Stimulated activated CD4-positive, alpha-beta T cell treated with anti-CD3 and anti-CD28 coated beads, TNF-alpha, amount 100 ng/mL, for 1 hour (primary cell): Measurements from ENCODE around the gene RRP9.
"Not testable (repeated sequence)": the region's sequence is repeated elsewhere in the genome, so short reads cannot be mapped to it uniquely, and the experiment has no call there.

Source experiments
- DNase-seq, 3 donors: peaks; one replicate each; pipeline ENCODE4 v3.0.0-alpha.2; 2020; ENCODE audit warnings: low read depth in 3 of 3, low spot score in 1 of 3

RRP9 gene, protein sequence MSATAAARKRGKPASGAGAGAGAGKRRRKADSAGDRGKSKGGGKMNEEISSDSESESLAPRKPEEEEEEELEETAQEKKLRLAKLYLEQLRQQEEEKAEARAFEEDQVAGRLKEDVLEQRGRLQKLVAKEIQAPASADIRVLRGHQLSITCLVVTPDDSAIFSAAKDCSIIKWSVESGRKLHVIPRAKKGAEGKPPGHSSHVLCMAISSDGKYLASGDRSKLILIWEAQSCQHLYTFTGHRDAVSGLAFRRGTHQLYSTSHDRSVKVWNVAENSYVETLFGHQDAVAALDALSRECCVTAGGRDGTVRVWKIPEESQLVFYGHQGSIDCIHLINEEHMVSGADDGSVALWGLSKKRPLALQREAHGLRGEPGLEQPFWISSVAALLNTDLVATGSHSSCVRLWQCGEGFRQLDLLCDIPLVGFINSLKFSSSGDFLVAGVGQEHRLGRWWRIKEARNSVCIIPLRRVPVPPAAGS

DNA sequence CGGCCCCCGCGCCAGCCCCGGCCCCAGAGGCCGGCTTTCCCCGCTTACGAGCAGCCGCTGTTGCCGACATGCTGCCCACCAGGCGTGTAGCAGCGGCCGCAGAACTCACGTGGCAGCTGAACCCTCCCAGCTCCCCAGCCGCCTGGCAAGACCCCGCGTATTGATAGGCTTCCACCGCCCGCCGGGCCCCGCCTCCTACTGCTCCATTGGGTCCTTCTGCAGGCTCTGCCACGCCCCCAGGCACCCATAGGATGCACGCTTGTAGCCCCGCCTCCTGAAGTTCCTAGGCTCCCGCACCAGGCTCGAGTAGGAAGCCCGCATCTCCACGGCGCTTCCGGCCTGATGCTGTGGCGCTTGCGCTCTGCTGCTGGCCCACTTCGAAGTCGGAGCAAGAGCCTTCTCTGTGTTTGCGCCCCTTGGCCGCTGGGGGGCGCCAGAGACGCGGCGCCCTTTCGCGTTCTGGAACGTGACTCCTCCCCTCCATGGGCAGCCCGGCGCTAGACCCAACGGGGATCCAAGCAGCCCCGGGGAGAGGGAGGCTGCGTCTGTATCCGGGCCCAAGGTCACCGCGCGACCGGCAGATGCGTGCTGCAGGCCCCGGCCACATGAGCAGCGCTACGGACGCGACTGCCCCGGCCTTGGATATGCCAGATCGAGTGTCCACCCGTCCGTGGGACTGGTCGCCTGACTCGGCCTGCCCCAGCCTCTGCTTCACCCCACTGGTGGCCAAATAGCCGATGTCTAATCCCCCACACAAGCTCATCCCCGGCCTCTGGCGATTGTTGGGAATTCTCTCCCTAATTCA lies at the start of gene RRP9, which contains the start of gene PARP3:
TSS of gene RRP9 (minus strand) at position 107 of the 805 bp plus-strand sequence. CDS start at position 70, 37 bp downstream.
TSS of gene PARP3 (plus strand) at position 566 of the 805 bp plus-strand sequence. CDS start 993 bp downstream, outside the sequence.
- DNase-seq = peak; percentile 97 to 99 (median 98)

DNA sequence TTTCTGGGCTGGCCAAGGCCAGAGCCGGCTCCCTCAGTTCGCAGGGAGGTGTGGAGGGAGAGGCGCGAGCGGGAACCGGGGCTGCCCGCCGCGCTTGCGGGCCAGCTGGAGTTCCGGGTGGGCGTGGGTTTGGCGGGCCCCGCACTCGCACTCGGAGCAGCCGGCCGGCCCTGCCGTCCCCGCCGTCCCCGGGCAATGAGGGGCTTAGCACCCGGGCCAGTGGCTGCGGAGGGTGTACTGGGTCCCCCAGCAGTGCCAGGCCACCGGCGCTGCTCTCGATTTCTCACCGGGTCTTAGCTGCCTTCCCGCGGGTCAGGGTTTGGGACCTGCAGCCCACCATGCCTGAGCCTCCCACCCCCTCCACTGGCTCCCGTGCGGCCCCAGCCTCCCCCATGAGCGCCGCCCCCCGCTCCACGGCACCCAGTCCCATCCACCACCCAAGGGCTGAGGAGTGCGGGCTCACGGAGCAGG lies 48.8 kb upstream of the RRP9 start:
- DNase-seq = not testable (repeated sequence)

DNA sequence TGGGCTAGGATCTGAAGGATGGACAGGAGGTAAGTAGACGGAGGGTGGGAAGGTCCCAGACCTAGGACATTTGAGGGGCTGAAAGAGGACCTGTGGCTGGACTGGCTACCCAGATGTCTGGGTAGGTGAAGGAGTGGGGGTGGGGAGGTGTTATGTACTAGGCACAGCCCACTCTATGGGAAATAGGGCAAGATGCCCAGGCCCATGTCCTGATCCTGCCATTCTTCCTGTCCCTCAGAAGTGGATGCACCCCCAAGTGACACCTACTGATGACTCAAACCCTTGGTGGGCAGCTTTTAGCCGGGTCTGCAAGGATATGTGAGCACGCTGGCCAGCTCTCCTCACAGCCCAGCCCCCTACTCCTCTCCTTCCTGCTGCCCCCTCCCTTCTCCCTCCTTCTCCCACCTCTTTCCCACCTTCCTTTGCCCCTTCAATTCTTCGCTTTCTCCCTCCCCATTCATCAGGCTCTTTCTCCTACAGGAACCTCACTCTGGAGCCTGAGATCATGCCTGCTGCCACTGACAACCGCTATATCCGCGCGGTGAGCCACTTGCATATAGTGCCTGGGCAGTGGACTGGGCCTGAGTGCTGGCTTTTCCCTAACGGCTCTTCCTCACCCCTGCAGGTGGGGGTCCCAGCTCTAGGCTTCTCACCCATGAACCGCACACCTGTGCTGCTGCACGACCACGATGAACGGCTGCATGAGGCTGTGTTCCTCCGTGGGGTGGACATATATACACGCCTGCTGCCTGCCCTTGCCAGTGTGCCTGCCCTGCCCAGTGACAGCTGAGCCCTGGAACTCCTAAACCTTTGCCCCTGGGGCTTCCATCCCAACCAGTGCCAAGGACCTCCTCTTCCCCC lies 46.8 kb upstream of the RRP9 start:
- DNase-seq = no peak

DNA sequence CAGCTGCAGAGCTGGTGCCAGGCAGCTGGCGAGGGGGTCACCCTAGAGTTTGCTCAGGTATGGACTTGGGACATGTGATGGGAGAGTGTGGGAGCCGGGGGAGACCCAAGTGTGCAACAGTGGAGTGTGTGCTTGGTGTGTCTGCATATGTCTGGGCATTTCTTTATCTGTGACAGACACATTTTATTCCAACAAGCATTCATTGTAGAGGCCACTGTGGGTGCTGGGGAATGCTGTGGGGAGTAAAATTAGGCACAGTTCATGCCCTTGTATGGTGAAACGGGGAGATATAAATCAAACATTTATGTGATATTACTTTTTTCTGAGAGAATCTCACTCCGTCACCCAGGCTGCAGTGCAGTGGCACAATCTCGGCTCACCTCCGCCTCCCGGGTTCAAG lies 45.9 kb upstream of the RRP9 start:
- no peak for DNase-seq

- DNase-seq = no peak
Observed at GRCh38 chr3:51986010-51986947, 44.6 kb upstream of the RRP9 start.

GRCh38 chr3:51985063-51985462 lies 43.4 kb upstream of the RRP9 start:
- no peak for DNase-seq

DNA sequence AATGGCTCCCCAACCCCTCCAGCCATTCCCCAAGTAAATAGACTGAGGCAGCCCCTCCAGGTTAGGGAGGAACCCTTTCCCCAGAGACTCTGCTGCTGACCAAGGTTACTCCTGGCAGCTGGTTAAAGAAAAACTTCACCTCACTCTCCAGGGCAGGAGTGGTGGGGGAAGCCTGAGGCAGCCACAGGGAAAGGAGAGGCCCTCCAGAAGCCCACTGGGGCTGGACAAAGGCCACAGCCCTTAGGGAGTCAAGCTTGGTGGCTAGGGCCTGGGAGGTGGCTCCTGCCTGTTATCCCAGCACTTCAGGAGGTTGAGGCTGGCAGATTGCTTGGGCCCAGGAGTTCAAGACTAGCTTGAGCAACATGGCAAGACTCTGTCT lies 42.6 kb upstream of the RRP9 start:
- DNase-seq = no peak

DNA sequence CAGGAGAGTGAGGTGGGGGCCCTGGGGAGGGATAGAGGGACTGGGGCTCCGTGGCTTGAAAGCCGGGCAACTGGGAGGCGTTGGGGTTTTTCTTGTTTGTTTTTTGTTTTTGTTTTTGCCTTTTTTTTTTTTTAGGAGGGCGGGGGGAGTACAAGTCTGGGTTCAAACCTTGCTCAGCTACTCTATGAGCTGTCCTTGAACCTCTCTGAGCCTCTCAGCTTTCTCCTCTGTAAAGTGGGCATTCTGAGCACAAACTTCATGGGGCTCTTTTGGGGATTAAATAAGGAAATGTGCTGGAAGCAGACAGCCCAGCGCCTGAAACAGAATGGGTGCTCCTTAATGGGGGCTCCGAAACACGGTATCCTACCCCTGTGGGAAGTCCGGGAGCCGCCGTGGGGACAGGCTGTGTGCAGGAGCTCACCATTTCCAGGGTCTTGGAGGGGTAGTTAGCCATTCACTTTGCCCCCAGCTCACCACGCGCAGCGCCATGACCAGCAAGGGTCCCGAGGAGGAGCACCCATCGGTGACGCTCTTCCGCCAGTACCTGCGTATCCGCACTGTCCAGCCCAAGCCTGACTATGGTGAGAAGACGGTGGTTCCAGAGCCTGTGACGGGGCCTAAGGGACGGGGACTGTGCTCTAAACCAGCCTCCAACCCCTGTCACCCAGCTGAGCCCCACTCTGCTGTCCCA lies 42.0 kb upstream of the RRP9 start:
- no peak for DNase-seq

- DNase-seq = peak in 2 of 3 donors; percentile 19 to 61
Observed at GRCh38 chr3:51982838-51983577, 41.3 kb upstream of the RRP9 start, which contains the start of gene ACY1. ACY1 (plus strand) TSS chr3:51983535; CDS start chr3:51984065, 530 bp downstream.

GRCh38 chr3:51982352-51982837 lies 40.7 kb upstream of the RRP9 start:
- no peak for DNase-seq

GRCh38 chr3:51980253-51980652 lies 38.5 kb upstream of the RRP9 start:
- DNase-seq = no peak

DNA sequence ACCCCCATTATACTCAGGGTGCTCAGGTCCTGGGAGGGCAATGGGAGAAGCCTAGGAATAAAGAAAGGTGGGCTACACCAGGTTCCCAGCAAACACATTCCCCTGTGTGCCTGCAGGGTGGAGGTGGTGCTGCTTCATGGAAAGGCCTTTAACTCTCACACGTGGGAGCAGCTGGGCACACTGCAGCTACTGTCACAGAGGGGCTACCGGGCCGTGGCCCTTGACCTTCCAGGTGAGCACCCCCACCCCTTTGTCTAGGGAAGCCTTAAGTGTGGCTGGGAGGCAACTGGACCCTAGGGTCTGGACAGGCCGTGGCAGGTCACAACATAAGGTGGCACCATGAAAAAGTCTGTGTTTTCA lies 36.4 kb upstream of the RRP9 start:
- DNase-seq = no peak

DNA sequence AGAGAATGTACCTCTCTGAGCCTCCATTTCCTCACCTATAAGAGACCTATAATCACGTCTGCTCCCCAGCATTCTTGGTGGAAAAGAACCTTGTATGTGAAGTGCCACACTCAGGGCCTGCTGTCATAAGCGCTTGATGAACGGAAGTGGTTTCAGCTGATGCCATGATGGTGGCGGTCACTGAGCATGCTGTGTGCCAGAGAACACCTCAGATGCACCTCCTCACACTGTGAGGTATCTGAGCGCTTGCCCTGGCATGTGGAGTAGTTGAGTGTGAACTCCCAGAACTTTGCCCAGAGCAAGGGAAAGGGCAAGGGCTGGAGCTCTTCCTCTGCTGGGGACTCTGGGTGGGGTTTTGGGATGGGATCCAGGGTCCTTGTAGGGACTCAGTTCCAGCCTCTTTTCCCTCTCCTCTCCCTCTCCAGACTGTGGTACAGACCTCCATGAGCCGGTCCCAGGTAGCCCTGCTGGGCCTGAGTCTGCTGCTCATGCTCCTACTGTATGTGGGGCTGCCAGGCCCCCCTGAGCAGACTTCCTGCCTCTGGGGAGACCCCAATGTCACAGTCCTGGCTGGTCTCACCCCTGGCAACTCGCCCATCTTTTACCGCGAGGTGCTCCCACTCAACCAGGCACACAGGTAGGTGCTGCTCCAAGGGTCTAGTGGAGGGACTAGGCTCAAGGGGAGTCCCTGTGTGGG lies 35.9 kb upstream of the RRP9 start:
- DNase-seq = no peak

DNA sequence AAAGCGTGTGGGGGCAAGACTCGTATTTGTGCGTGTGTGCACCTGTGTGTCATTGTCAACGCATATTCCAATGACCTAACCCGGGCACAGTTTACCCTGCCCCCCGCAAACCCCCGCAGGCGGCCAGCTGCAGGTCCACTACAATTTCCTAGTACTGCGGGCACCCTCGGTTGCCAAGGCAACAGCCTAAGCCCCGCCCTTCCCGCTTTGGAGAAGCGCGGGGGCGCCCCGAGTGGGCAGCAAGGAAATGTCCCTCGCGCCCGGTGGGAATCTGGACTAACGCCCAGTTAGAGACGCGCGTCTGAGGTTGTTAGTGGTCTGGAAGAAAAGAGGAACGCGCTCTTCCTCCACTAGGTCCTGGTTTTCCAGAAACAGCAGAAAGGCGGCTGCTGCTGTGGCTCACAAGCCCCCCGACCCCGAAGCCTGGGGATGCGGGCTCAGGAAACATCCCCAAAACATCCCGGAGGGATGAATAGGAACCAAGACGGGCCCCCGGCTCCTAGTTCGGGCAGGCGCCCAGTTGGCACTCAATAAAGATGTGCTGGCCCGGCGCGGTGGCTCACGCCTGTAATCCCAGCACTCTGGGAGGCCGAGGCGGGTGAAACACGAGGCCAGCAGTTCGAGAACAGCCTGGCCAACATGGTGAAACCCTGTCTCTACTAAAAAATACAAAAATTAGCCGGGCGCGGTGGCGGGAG lies 34.3 kb upstream of the RRP9 start:
- DNase-seq = no peak

DNA sequence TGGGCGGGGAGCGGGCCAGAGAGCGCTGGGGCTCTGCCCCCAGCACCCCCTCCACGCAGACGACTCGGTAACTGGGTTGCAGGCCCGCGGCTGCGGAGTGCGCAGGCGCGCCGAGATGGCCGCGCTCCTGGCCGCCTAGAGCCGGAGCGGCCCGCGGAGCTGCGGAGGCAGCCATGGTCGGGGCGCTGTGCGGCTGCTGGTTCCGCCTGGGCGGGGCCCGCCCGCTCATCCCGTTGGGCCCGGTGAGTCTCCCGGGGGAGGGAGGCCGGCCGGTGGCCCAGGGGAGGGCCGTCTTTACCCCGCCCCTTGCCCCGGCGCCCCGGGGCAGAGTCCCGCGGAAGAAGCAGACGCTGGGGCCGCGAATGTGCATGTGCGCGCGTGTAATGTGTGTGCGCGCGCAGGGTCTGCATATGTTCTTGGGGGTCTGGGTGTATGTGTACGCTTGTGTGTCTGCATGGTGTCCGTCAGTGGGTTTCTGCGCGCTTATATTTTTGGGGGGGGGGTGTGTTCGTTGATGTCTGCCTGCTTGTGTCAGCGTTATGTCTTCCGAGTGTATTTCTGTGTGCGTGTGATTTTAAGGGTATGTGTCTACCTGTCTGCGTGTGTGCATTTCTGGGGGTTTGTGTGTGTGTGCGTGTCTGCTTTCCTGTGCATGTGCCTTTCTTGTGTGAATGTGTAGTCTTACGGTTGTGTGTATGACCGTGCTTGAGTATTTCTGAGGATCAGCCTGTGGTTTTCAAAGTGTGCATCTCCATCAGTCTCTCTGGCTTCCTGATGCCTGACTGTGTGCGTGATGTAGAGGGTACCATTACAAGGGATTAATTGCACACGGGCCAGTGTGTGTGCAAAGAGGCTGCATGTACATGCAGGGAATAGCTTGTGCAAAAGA lies 33.5 kb upstream of the RRP9 start, which contains the start of gene ABHD14A:
TSS of gene ABHD14A (plus strand) at position 102 of the 889 bp plus-strand sequence. CDS start at position 174, 72 bp downstream.
- DNase-seq = peak; percentile 22 to 56 (median 49)
